Right lobe of liver (tissue), 6 donors: ENCODE data around the gene PCNX2. TPM values are rescaled to one million over a fixed set of nuclear protein-coding genes. Genes with fewer than 3 reads are reported as not detected.

ENCODE experiments used
- ATAC-seq, 4 donors: fragments of 200-7000 bp; cut with Tn5 transposase; one replicate each; pipeline ENCODE4 v1.9.1; 2020; ENCODE audit warnings: mild to moderate bottlenecking in 4 of 4, moderate library complexity in 4 of 4
- DNase-seq, 3 donors: peaks; one replicate each; pipeline ENCODE4 v3.0.0-alpha.2; 2020
- H3K27ac ChIP-seq, 3 donors: fragments of 200-600 bp; one replicate each; pipeline ENCODE4 v1.8.0; 2022
- H3K27me3 ChIP-seq, 2 donors: fragments of 200-600 bp; one replicate each; pipeline ENCODE4 v1.8.0; 2022
- H3K36me3 ChIP-seq, 4 donors: fragments of 200-600 bp; sonication (generic) in 1 of 4; one replicate each; pipeline versions ENCODE4 v1.5.1 to v1.8.0; 2017 to 2022; ENCODE audit warnings: control low read depth in 1 of 4
- H3K4me1 ChIP-seq, 4 donors: fragments of 200-600 bp; sonication (generic) in 1 of 4; one replicate each; pipeline versions ENCODE4 v1.5.1 to v1.8.0; 2017 to 2022; ENCODE audit warnings: control low read depth in 1 of 4
- H3K4me3 ChIP-seq, 3 donors: fragments of 200-600 bp; one replicate each; pipeline ENCODE4 v1.8.0; 2022
- H3K9me3 ChIP-seq, 4 donors: fragments of 200-600 bp; sonication (generic) in 1 of 4; one replicate each; pipeline versions ENCODE4 v1.5.1 to v1.8.0; 2017 to 2022; ENCODE audit warnings: control low read depth in 1 of 4
- CTCF ChIP-seq, 4 donors: fragments of 200-600 bp in 3 of 4; fragments of 450-650 bp in 1 of 4; IDR thresholded peaks; one replicate each; pipeline versions ENCODE4 v1.5.1 to v1.8.0; 2016 to 2022; ENCODE audit warnings: antibody characterized with exemption in 4 of 4, mild to moderate bottlenecking in 2 of 4
- POLR2A ChIP-seq: fragments of 450-650 bp; IDR thresholded peaks from one replicate; pipeline ENCODE4 v1.6.1; 2017; ENCODE audit warnings: antibody characterized with exemption, mild to moderate bottlenecking
- WGBS: methylation state at CpG from one replicate; pipeline ENCODE4 v1.1.6; 2018; ENCODE audit warnings: low coverage, low lambda C conversion rate; ENCODE audit not compliant: insufficient coverage; ENCODE audit errors: missing lambda C conversion rate; 5-methylcytosine and 5-hydroxymethylcytosine counted together
- intact Hi-C, 2 donors: fragments of 100-400 bp; cut with DNase I; formaldehyde crosslinking; loops; one replicate each; pipeline versions ENCODE4 v1.11.2 to v1.14.1; 2022
- total RNA-seq, 6 experiments: library from RNA; depleted of rRNA in 2 of 6; stranded (reverse); fragments of >200 nt in 2 of 6; fragmentation: NEBNext Ultra II Directional in 3 of 6; extraction: Animal tissue kit (Norgen Biotek cat#: 25700) in 3 of 6; gene quantifications; one replicate each; pipeline versions ENCODE4 v1.1.0 to v1.2.4, GENCODE V29; 2016 to 2023
- donor health status: DM: no; HTN: yes; CAD: no.
- donor health status: DM: no; HTN: no; CAD: no.
- donor health status: DM: no; HTN: no; CAD: no.
- donor health status: DM: no; HTN: yes; CAD: no.
- donor health status: DM: no; HTN: yes; CAD: no.

Gene PCNX2
- total RNA-seq, 6 experiments from 2014 or later: 0.35 to 3.4 (median 0.82) TPM

GRCh38 chr1:233019083-233019482, 276.4 kb downstream of the PCNX2 start:
- Histone ChIP-seq H3K27me3 (no peaks in the 10 kb centered on the region), H3K9me3 (no peaks in the 10 kb centered on the region), H3K27ac (no peak overlapping the region), H3K4me1 (no peaks in the 10 kb centered on the region), H3K4me3 (no peak overlapping the region), H3K36me3 (no peaks in the 10 kb centered on the region)
- 65% methylated on average over 3 of the region's 3 CpGs for WGBS
- intact Hi-C loops: no loop called here
- ATAC-seq: no peak
- TF ChIP-seq POLR2A: no peak
- TF ChIP-seq CTCF (IDR thresholded peaks at IDR 0.05): no peak
- DNase-seq: no peak

- intact Hi-C loops: no loop called here
- H3K36me3 ChIP-seq: no peaks in the 10 kb centered on the region
- ATAC-seq (no peak), DNase-seq (no peak)
- no peaks in the 10 kb centered on the region for H3K27me3 ChIP-seq
- no peak for TF ChIP-seq POLR2A
- no peak for TF ChIP-seq CTCF (IDR thresholded peaks at IDR 0.05)
- H3K4me3 ChIP-seq: no peak overlapping the region
- no peaks in the 10 kb centered on the region for H3K9me3 ChIP-seq
- 36% methylated on average over 6 of the region's 6 CpGs for WGBS
- no peak overlapping the region for H3K27ac ChIP-seq
- H3K4me1 ChIP-seq: no peaks in the 10 kb centered on the region
Observed at GRCh38 chr1:233016798-233017197, 278.7 kb downstream of the PCNX2 start.

GRCh38 chr1:233015965-233016364, 279.6 kb downstream of the PCNX2 start:
- WGBS: 49% methylated on average over 2 of the region's 2 CpGs

GRCh38 chr1:233012021-233012420, 283.5 kb downstream of the PCNX2 start:
- TF ChIP-seq POLR2A: no peak
- TF ChIP-seq CTCF (IDR thresholded peaks at IDR 0.05): no peak
- 89% methylated on average over 1 of the region's 1 CpG for WGBS

More at GRCh38 chr1:233015965-233016364, 279.6 kb downstream of the PCNX2 start:
- Histone ChIP-seq H3K27ac (no peak overlapping the region), H3K4me1 (no peaks in the 10 kb centered on the region), H3K36me3 (no peaks in the 10 kb centered on the region), H3K4me3 (no peak overlapping the region), H3K9me3 (no peaks in the 10 kb centered on the region), H3K27me3 (no peaks in the 10 kb centered on the region)
- ATAC-seq: no peak
- TF ChIP-seq CTCF (IDR thresholded peaks at IDR 0.05) (no peak), POLR2A (no peak)
- intact Hi-C loops: no loop called here
- no peak for DNase-seq

GRCh38 chr1:233010146-233010545, 285.4 kb downstream of the PCNX2 start:
- H3K36me3 ChIP-seq: no peaks in the 10 kb centered on the region
- ATAC-seq (no peak), DNase-seq (no peak)
- intact Hi-C loops: no loop called here
- no peaks in the 10 kb centered on the region for H3K4me1 ChIP-seq
- WGBS: 61% methylated on average over 2 of the region's 3 CpGs
- no peak overlapping the region for H3K4me3 ChIP-seq
- no peak overlapping the region for H3K27ac ChIP-seq
- H3K9me3 ChIP-seq: no peaks in the 10 kb centered on the region
- H3K27me3 ChIP-seq: no peaks in the 10 kb centered on the region
- TF ChIP-seq POLR2A (no peak), CTCF (IDR thresholded peaks at IDR 0.05) (no peak)

More at GRCh38 chr1:233012021-233012420, 283.5 kb downstream of the PCNX2 start:
- intact Hi-C loops: no loop called here
- Histone ChIP-seq H3K36me3 (no peaks in the 10 kb centered on the region), H3K27me3 (no peaks in the 10 kb centered on the region), H3K27ac (no peak overlapping the region), H3K4me1 (no peaks in the 10 kb centered on the region), H3K9me3 (no peaks in the 10 kb centered on the region), H3K4me3 (no peak overlapping the region)
- no peak for DNase-seq
- no peak for ATAC-seq
